ENCODE data around the gene PLPP2. TPM values are rescaled to one million over a fixed set of nuclear protein-coding genes. Genes with fewer than 3 reads are reported as not detected.

Gene PLPP2
- polyA plus RNA-seq (13.4 to 45.9 TPM (median 13.6 TPM) in 3 replicates), polyA minus RNA-seq (13.5 to 91.7 TPM (median 14.5 TPM) in 3 replicates)
- 2.0 TPM for polyA plus RNA-seq (2011; ENCODE audit: low read depth)
- polyA plus RNA-seq (2011; cell fraction: cytosol; rRNA removed), result 11.5 and 24.0 TPM in 2 replicates
- 32.8 and 41.4 TPM in 2 replicates for polyA plus RNA-seq (2011; cell fraction: nucleus; rRNA removed)
- polyA plus RNA-seq (2012; ENCODE audit: low replicate concordance), result 17.1 and 36.3 TPM in 2 replicates
- polyA minus RNA-seq (2011; cell fraction: cytosol; rRNA and poly(A)+ RNA removed), result 11.9 TPM
- polyA minus RNA-seq (2011; cell fraction: nucleus; rRNA and poly(A)+ RNA removed), result 12.0 and 12.7 TPM in 2 replicates

- Histone ChIP-seq H3K4me2 (ENCODE audit: control insufficient read depth, extremely low read depth, insufficient read depth, low read depth, low read length) (peak within 1 kb of the TSS; percentile 59), H3K27me3 (ENCODE audit: control insufficient read depth, extremely low read depth, insufficient read depth, low read length) (peaks cover 35% of the 10 kb centered on the region), H3K9me3 (ENCODE audit: control insufficient read depth, low read depth, low read length) (no peaks in the 10 kb centered on the region), H3K36me3 (ENCODE audit: control insufficient read depth in 2 of 2, extremely low read depth in 1 of 2, insufficient read depth in 2 of 2, low read length in 2 of 2) (no peaks in the 10 kb centered on the region), H3K27ac (ENCODE audit: control insufficient read depth, insufficient read depth, low read length) (peak within 1 kb of the TSS; percentile 79), H4K20me1 (ENCODE audit: control insufficient read depth, extremely low read depth, insufficient read depth, low read length) (no peaks in the 10 kb centered on the region), H2AFZ (ENCODE audit: control insufficient read depth, low read length) (peak within 1 kb of the TSS; percentile 78), H3K4me1 (ENCODE audit: control insufficient read depth, extremely low read depth, insufficient read depth, low read length) (peaks cover 17% of the 10 kb centered on the region), H3K9me1 (ENCODE audit: control insufficient read depth, extremely low read depth, insufficient read depth, low read length) (no peaks in the 10 kb centered on the region), H3K79me2 (ENCODE audit: control insufficient read depth, insufficient read depth, low read length) (peaks cover 2% of the 10 kb centered on the region), H3K9ac (ENCODE audit: control insufficient read depth, extremely low read depth, insufficient read depth, low read length) (peak within 1 kb of the TSS; percentile 68), H3K4me3 (ENCODE audit: control insufficient read depth in 2 of 3, extremely low read depth in 1 of 3, insufficient read depth in 2 of 3, low read depth in 1 of 3, low read length in 3 of 3) (peak within 1 kb of the TSS; percentile 6 to 57 (median 33))
- FAIRE-seq (no peak), DNase-seq (ENCODE audit: low read depth, low spot score) (no peak)
- TF ChIP-seq CTCF (optimal IDR thresholded peaks at IDR 0.05 in 1 of 3, IDR thresholded peaks at IDR 0.05 in 1 of 3, conservative IDR thresholded peaks at IDR 0.05 in 1 of 3; ENCODE audit: extremely low read depth in 1 of 3, insufficient read depth in 2 of 3, low read length in 3 of 3) (no peak), EZH2 (IDR thresholded peaks at IDR 0.05; ENCODE audit: low read length) (no peak)
- dilution Hi-C loops (cut with MboI; ENCODE audit: extremely low pct_ligation_motif_present, low sequenced_read_pairs), result no loop called here
Observed at GRCh38 chr19:291006-291521, at the start of gene PLPP2. TSS of gene PLPP2 (minus strand) at chr19:291403. CDS start at chr19:291336, 67 bp downstream.

GRCh38 chr19:340620-341385, 49.6 kb upstream of the PLPP2 start:
- Histone ChIP-seq H3K4me3 (ENCODE audit: control insufficient read depth in 2 of 3, extremely low read depth in 1 of 3, insufficient read depth in 2 of 3, low read depth in 1 of 3, low read length in 3 of 3) (no peak overlapping the region), H3K27me3 (ENCODE audit: control insufficient read depth, extremely low read depth, insufficient read depth, low read length) (no peaks in the 10 kb centered on the region), H4K20me1 (ENCODE audit: control insufficient read depth, extremely low read depth, insufficient read depth, low read length) (peaks cover 17% of the 10 kb centered on the region), H3K27ac (ENCODE audit: control insufficient read depth, insufficient read depth, low read length) (no peak overlapping the region), H3K4me1 (ENCODE audit: control insufficient read depth, extremely low read depth, insufficient read depth, low read length) (peaks cover 17% of the 10 kb centered on the region), H2AFZ (ENCODE audit: control insufficient read depth, low read length) (no peak overlapping the region), H3K9me1 (ENCODE audit: control insufficient read depth, extremely low read depth, insufficient read depth, low read length) (peaks cover 2% of the 10 kb centered on the region), H3K9ac (ENCODE audit: control insufficient read depth, extremely low read depth, insufficient read depth, low read length) (no peak overlapping the region), H3K9me3 (ENCODE audit: control insufficient read depth, low read depth, low read length) (no peaks in the 10 kb centered on the region), H3K4me2 (ENCODE audit: control insufficient read depth, extremely low read depth, insufficient read depth, low read depth, low read length) (no peak overlapping the region), H3K36me3 (ENCODE audit: control insufficient read depth in 2 of 2, extremely low read depth in 1 of 2, insufficient read depth in 2 of 2, low read length in 2 of 2) (peaks cover 4 to 16% of the 10 kb centered on the region in 2 experiments), H3K79me2 (ENCODE audit: control insufficient read depth, insufficient read depth, low read length) (peaks cover 76% of the 10 kb centered on the region)
- DNase-seq (ENCODE audit: low read depth, low spot score) (no peak), FAIRE-seq (no peak)
- TF ChIP-seq EZH2 (IDR thresholded peaks at IDR 0.05; ENCODE audit: low read length) (no peak), CTCF (optimal IDR thresholded peaks at IDR 0.05 in 1 of 3, IDR thresholded peaks at IDR 0.05 in 1 of 3, conservative IDR thresholded peaks at IDR 0.05 in 1 of 3; ENCODE audit: extremely low read depth in 1 of 3, insufficient read depth in 2 of 3, low read length in 3 of 3) (no peak)
- dilution Hi-C loops (cut with MboI; ENCODE audit: extremely low pct_ligation_motif_present, low sequenced_read_pairs), result no loop called here
